HFF-Myc (cell line): ENCODE results near the gene GHRHR.

Source experiments
- DNase-seq: peaks from one replicate; pipeline ENCODE4 v3.0.0-alpha.2; 2011; ENCODE audit warnings: low read depth; ENCODE audit errors: extremely low read depth
- H3K4me3 ChIP-seq: replicated peaks from 2 replicates; pipeline ENCODE4 v1.5.1; 2011; ENCODE audit warnings: low read depth, mild to moderate bottlenecking, control low read depth, low read length
- CTCF ChIP-seq: IDR thresholded peaks from 2 replicates; pipeline ENCODE4 v1.5.1; 2012; ENCODE audit warnings: mild to moderate bottlenecking, low read depth, low read length, control low read depth; ENCODE audit errors: missing control alignments

The GHRHR gene

DNA sequence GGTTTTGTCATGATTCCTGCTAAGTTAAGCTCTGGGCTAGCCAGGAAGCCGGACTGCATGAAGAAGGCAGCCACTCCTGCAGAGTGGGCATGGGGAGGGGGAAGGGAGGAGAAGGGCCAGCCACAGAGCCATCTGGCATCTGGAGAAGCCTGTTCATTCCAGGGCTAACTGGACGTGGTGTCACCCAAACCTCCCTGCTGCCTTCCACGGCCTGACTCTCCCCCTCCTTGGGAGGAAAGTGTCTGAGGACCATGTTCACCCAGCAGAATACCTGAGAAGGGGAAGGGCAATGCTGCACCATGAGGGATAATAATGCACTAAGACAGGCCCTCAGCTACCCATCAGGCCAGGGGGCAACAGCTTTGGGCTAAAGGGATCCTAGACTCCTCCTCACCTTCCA is 36.7 kb upstream of the GHRHR start:
- DNase-seq = no peak
- TF ChIP-seq CTCF = no peak
- no peak overlapping the region for H3K4me3 ChIP-seq

- no peak for TF ChIP-seq CTCF
- H3K4me3 ChIP-seq = no peak overlapping the region
- DNase-seq = no peak
These were observed 36.2 kb upstream of the GHRHR start for GRCh38 chr7:30927559-30927958.

- TF ChIP-seq CTCF = no peak
- no peak for DNase-seq
- H3K4me3 ChIP-seq = no peak overlapping the region
These were observed 35.4 kb upstream of the GHRHR start for GRCh38 chr7:30928254-30928872.

DNA sequence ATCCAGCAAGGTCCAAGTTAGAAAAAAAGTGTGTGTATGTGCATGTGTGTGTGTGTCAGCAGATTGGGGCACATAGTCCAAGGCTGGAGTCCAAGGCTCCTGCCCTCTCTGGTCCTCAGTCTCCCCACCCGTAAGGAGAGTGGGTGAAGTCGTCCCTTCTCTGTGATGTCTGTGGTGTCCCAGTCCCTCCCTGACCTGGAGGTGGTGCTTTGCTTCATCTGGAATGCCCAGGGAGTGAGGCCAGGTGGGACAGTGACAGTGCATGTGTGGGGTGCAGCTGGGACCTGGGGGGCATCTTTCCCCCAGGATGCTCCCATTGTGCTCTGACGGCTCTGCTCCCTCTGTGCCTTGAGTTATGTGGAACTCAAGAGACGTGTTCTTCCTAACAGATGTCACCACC is 34.1 kb upstream of the GHRHR start:
- DNase-seq = no peak
- no peak for TF ChIP-seq CTCF
- no peak overlapping the region for H3K4me3 ChIP-seq

- no peak overlapping the region for H3K4me3 ChIP-seq
- DNase-seq = no peak
- no peak for TF ChIP-seq CTCF
These were observed 33.1 kb upstream of the GHRHR start for GRCh38 chr7:30930621-30931020.

DNA sequence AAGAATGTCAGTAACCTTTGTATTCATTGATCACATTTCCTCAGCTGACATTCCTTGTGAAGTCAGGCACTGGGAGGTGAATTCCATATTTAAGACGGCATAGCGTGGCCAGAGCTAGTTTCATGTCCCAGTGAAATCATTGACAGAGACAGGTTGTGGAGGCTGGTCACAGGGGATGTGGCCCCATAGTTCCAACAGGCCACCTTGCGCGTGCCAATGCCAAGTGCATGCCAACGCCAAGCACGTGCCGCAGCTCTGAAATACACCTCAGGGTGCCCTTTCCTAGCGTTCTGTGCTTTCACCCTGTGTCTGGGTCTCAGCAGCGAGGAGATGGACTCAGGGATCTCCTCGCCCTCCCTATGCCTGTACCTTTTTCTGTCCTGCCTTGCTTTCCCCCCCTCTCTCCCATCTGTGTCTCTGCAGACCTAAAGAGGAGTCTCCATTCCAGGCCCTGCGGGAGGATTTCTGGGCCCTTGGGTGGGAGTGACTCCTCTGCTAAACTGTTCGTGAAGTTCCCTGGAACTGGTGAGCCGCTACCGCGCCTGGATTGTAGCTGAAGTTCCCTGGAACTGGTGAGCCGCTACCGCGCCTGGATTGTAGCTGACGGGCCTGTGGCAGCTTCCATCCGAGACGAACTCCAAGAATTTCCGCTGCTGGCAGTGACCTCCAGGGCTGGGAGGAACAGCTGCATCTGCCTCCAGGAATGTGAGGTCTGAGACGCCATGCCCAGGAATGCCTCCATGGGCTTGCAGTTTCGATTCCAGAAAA is 32.4 kb upstream of the GHRHR start:
- no peak overlapping the region for H3K4me3 ChIP-seq
- DNase-seq = no peak
- no peak for TF ChIP-seq CTCF
